KMS-11 (cell line): ENCODE measurements around the gene OR12D3.

Source experiments
- H2AFZ ChIP-seq: fragments of 200-600 bp; sonication (generic); 2 replicates; pipeline ENCODE4 v1.6.1; 2016; ENCODE audit warnings: antibody characterized with exemption, mixed run types, low read depth
- H3K27ac ChIP-seq: fragments of 200-600 bp; sonication (generic); 2 replicates; pipeline ENCODE4 v1.6.1; 2016; ENCODE audit warnings: mild to moderate bottlenecking, mixed run types
- H3K27me3 ChIP-seq: fragments of 200-600 bp; sonication (generic); 2 replicates; pipeline ENCODE4 v1.6.1; 2017; ENCODE audit warnings: mild to moderate bottlenecking, low read depth, mixed run types, moderate library complexity; ENCODE audit not compliant: insufficient read depth
- H3K36me3 ChIP-seq: fragments of 200-600 bp; sonication (generic); 2 replicates; pipeline ENCODE4 v1.6.1; 2017; ENCODE audit warnings: mild to moderate bottlenecking, mixed run types; ENCODE audit not compliant: insufficient read depth
- H3K4me1 ChIP-seq: fragments of 200-600 bp; sonication (generic); 2 replicates; pipeline ENCODE4 v1.6.1; 2016; ENCODE audit warnings: mild to moderate bottlenecking, low read depth, mixed run types; ENCODE audit not compliant: poor library complexity, severe bottlenecking
- H3K4me2 ChIP-seq: fragments of 200-600 bp; sonication (generic); 2 replicates; pipeline ENCODE4 v1.7.0; 2016; ENCODE audit warnings: mild to moderate bottlenecking, mixed run types
- H3K4me3 ChIP-seq: fragments of 200-600 bp; sonication (generic); IDR thresholded peaks from 2 replicates; pipeline ENCODE4 v1.6.1; 2017; ENCODE audit warnings: low read depth, low read length, mixed read lengths; ENCODE audit not compliant: insufficient read depth
- H3K79me2 ChIP-seq: fragments of 200-600 bp; sonication (generic); 2 replicates; pipeline ENCODE4 v1.6.1; 2016; ENCODE audit warnings: low read depth, mixed run types; ENCODE audit not compliant: insufficient read depth
- H3K9ac ChIP-seq: fragments of 200-600 bp; sonication (generic); 2 replicates; pipeline ENCODE4 v1.6.1; 2016; ENCODE audit warnings: mild to moderate bottlenecking, mixed run types
- H4K20me1 ChIP-seq: fragments of 200-600 bp; sonication (generic); 2 replicates; pipeline ENCODE4 v1.6.1; 2016; ENCODE audit warnings: mild to moderate bottlenecking, mixed run types; ENCODE audit not compliant: insufficient read depth
- CTCF ChIP-seq: fragments of 200-600 bp; sonication (generic); conservative IDR thresholded peaks from 2 replicates; pipeline ENCODE4 v1.6.1; 2017; ENCODE audit warnings: low read depth, mild to moderate bottlenecking, antibody characterized with exemption, low read length, moderate library complexity, mixed read lengths

The OR12D3 gene

GRCh38 chr6:29345380-29345779, 29.7 kb downstream of the OR12D3 start:
- Histone ChIP-seq H3K79me2 (no peaks in the 10 kb centered on the region), H3K4me2 (no peak overlapping the region), H3K27ac (no peak overlapping the region), H3K36me3 (no peaks in the 10 kb centered on the region), H3K9ac (no peak overlapping the region), H4K20me1 (no peaks in the 10 kb centered on the region), H3K4me1 (no peaks in the 10 kb centered on the region), H3K27me3 (no peaks in the 10 kb centered on the region), H2AFZ (no peak overlapping the region), H3K4me3 (no peak overlapping the region)
- TF ChIP-seq CTCF = no peak

- no peak overlapping the region for H3K27ac ChIP-seq
- no peaks in the 10 kb centered on the region for H4K20me1 ChIP-seq
Observed at GRCh38 chr6:29336269-29336668, 38.8 kb downstream of the OR12D3 start.

GRCh38 chr6:29332676-29333075, 42.4 kb downstream of the OR12D3 start:
- Histone ChIP-seq H3K9ac (no peak overlapping the region), H3K36me3 (no peaks in the 10 kb centered on the region), H2AFZ (no peak overlapping the region), H3K27ac (no peak overlapping the region), H4K20me1 (no peaks in the 10 kb centered on the region), H3K4me2 (no peak overlapping the region), H3K27me3 (no peaks in the 10 kb centered on the region), H3K4me3 (no peak overlapping the region), H3K4me1 (no peaks in the 10 kb centered on the region), H3K79me2 (no peaks in the 10 kb centered on the region)
- no peak for TF ChIP-seq CTCF

More at GRCh38 chr6:29336269-29336668, 38.8 kb downstream of the OR12D3 start:
- Histone ChIP-seq H3K9ac (no peak overlapping the region), H3K4me3 (no peak overlapping the region), H3K4me2 (no peak overlapping the region), H2AFZ (no peak overlapping the region), H3K79me2 (no peaks in the 10 kb centered on the region), H3K36me3 (no peaks in the 10 kb centered on the region), H3K27me3 (no peaks in the 10 kb centered on the region), H3K4me1 (no peaks in the 10 kb centered on the region)
- no peak for TF ChIP-seq CTCF

- no peak overlapping the region for H3K9ac ChIP-seq
- no peak overlapping the region for H3K27ac ChIP-seq
- H3K36me3 ChIP-seq = no peaks in the 10 kb centered on the region; the same call in 1 of the 2 replicates
- no peaks in the 10 kb centered on the region for H3K27me3 ChIP-seq
- peaks cover 8% of the 10 kb centered on the region for H3K4me1 ChIP-seq
- no peaks in the 10 kb centered on the region for H4K20me1 ChIP-seq
- H3K4me2 ChIP-seq = no peak overlapping the region
- H3K4me3 ChIP-seq = no peak overlapping the region
- no peak for TF ChIP-seq CTCF
- no peaks in the 10 kb centered on the region for H3K79me2 ChIP-seq
- no peak overlapping the region for H2AFZ ChIP-seq
Observed at GRCh38 chr6:29325777-29326176, 49.3 kb downstream of the OR12D3 start.
